B cell (primary cell): ENCODE results near the gene TOP3B.

Experiments used
- CTCF ChIP-seq: fragments of 200-600 bp; IDR thresholded peaks from one replicate; pipeline ENCODE4 v1.8.0; 2022; ENCODE audit warnings: antibody characterized with exemption, mild to moderate bottlenecking
- EZH2 ChIP-seq: IDR thresholded peaks from 2 replicates; pipeline ENCODE4 v1.6.1; 2012; ENCODE audit warnings: borderline replicate concordance, low read depth, mild to moderate bottlenecking, moderate library complexity, low read length; ENCODE audit not compliant: insufficient read depth, poor library complexity, severe bottlenecking

- no peak for TF ChIP-seq CTCF
- TF ChIP-seq EZH2, result no peak
Measured at GRCh38 chr22:22014285-22014659, 31.7 kb upstream of the TOP3B start.
